Smooth muscle cell (in vitro differentiated cells): ENCODE results near the gene SKAP1. TPM values are rescaled to one million over a fixed set of nuclear protein-coding genes. Genes with fewer than 3 reads are reported as not detected.

ENCODE experiments used
- DNase-seq: peaks from one replicate; lab custom pipeline; 2025; ENCODE audit not compliant: unreplicated experiment; lab: John Stamatoyannopoulos, UW
- H2AFZ ChIP-seq: fragments of 200-600 bp; sonication (generic); 2 replicates; pipeline ENCODE4 v1.6.0; 2016; ENCODE audit warnings: antibody characterized with exemption, low read depth, mild to moderate bottlenecking
- H3F3A ChIP-seq: fragments of 200-600 bp; sonication (generic); 2 replicates; pipeline ENCODE4 v1.6.0; 2017; ENCODE audit warnings: antibody characterized with exemption, low read depth
- H3K27ac ChIP-seq: fragments of 200-600 bp; sonication (generic); 2 replicates; pipeline ENCODE4 v1.5.1; 2016; ENCODE audit warnings: low read depth, mild to moderate bottlenecking
- H3K27me3 ChIP-seq: fragments of 200-600 bp; sonication (generic); 2 replicates; pipeline ENCODE4 v1.6.1; 2016; ENCODE audit warnings: low read depth, mild to moderate bottlenecking
- H3K36me3 ChIP-seq: fragments of 200-600 bp; sonication (generic); 2 replicates; pipeline ENCODE4 v1.5.1; 2016; ENCODE audit warnings: low read depth
- H3K4me1 ChIP-seq: fragments of 200-600 bp; sonication (generic); 2 replicates; pipeline ENCODE4 v1.5.1; 2016; ENCODE audit warnings: low read depth
- H3K4me2 ChIP-seq: fragments of 200-600 bp; sonication (generic); 2 replicates; pipeline ENCODE4 v1.6.0; 2016; ENCODE audit warnings: mild to moderate bottlenecking
- H3K4me3 ChIP-seq: fragments of 200-600 bp; sonication (generic); 2 replicates; pipeline ENCODE4 v1.5.1; 2016; ENCODE audit warnings: mild to moderate bottlenecking
- H3K79me2 ChIP-seq: fragments of 200-600 bp; sonication (generic); 2 replicates; pipeline ENCODE4 v1.6.0; 2016; ENCODE audit warnings: low read depth, mild to moderate bottlenecking
- H3K9ac ChIP-seq: fragments of 200-600 bp; sonication (generic); 2 replicates; pipeline ENCODE4 v1.6.0; 2016; ENCODE audit warnings: low read depth
- H3K9me3 ChIP-seq: fragments of 200-600 bp; sonication (generic); replicated peaks from 2 replicates; pipeline ENCODE4 v1.5.1; 2016; ENCODE audit warnings: low read depth
- H4K20me1 ChIP-seq: fragments of 200-600 bp; sonication (generic); 2 replicates; pipeline ENCODE4 v1.6.0; 2016; ENCODE audit warnings: low read depth
- CTCF ChIP-seq: fragments of 200-600 bp; sonication (generic); IDR thresholded peaks from 2 replicates; pipeline ENCODE4 v1.5.1; 2017; ENCODE audit warnings: borderline replicate concordance, mild to moderate bottlenecking, antibody characterized with exemption; ENCODE audit not compliant: insufficient read depth, poor library complexity, severe bottlenecking
- WGBS: methylation state at CpG from one replicate; pipeline ENCODE4 v1.1.7; 2016; ENCODE audit warnings: low lambda C conversion rate; 5-methylcytosine and 5-hydroxymethylcytosine counted together
- polyA plus RNA-seq: library from polyadenylated mRNA; unstranded; fragments of >200 nt; fragmentation: Nextera tagmentation; extraction: Ambion mirVana; gene quantifications from 2 replicates; pipeline ENCODE4 v1.2.1, GENCODE V29; 2016
- total RNA-seq: library from RNA; depleted of rRNA; stranded (reverse); fragments of >200 nt; gene quantifications from 2 replicates; pipeline ENCODE4 v1.2.3, GENCODE V29; 2014

The SKAP1 gene
- total and polyA plus RNA-seq, 2 experiments from 2014 or later, result not detected

GRCh38 chr17:48378708-48379392 lies 51.2 kb downstream of the SKAP1 start:
- H3K4me3 ChIP-seq, result no peak overlapping the region
- no peak overlapping the region for H3K9ac ChIP-seq
- H4K20me1 ChIP-seq, result no peaks in the 10 kb centered on the region
- H3K36me3 ChIP-seq, result no peaks in the 10 kb centered on the region
- no peak overlapping the region for H3K27ac ChIP-seq
- H3K9me3 ChIP-seq, result no peaks in the 10 kb centered on the region
- H2AFZ ChIP-seq, result no peak overlapping the region
- no peaks in the 10 kb centered on the region for H3F3A ChIP-seq
- 82% methylated on average over 3 of the region's 3 CpGs for WGBS
- H3K4me1 ChIP-seq, result no peaks in the 10 kb centered on the region
- H3K27me3 ChIP-seq, result peaks cover 49% of the 10 kb centered on the region
- no peaks in the 10 kb centered on the region for H3K79me2 ChIP-seq
- no peak for DNase-seq
- no peak overlapping the region for H3K4me2 ChIP-seq
- TF ChIP-seq CTCF, result no peak

GRCh38 chr17:48378238-48378637 lies 51.8 kb downstream of the SKAP1 start:
- Histone ChIP-seq H3K27me3 (peaks cover 50% of the 10 kb centered on the region), H3K9me3 (no peaks in the 10 kb centered on the region), H3K27ac (no peak overlapping the region), H4K20me1 (no peaks in the 10 kb centered on the region), H3K79me2 (no peaks in the 10 kb centered on the region), H2AFZ (no peak overlapping the region), H3K36me3 (no peaks in the 10 kb centered on the region), H3K4me3 (no peak overlapping the region), H3K4me2 (no peak overlapping the region), H3K4me1 (no peaks in the 10 kb centered on the region), H3K9ac (no peak overlapping the region), H3F3A (no peaks in the 10 kb centered on the region)
- DNase-seq, result no peak
- no peak for TF ChIP-seq CTCF
- 74% methylated on average over 3 of the region's 3 CpGs for WGBS

GRCh38 chr17:48376682-48377325 lies 53.2 kb downstream of the SKAP1 start:
- Histone ChIP-seq H3K4me3 (no peak overlapping the region), H3K36me3 (no peaks in the 10 kb centered on the region), H2AFZ (no peak overlapping the region), H3K79me2 (no peaks in the 10 kb centered on the region), H3K27me3 (peaks cover 52% of the 10 kb centered on the region), H3K27ac (no peak overlapping the region), H3K4me2 (no peak overlapping the region), H3F3A (no peaks in the 10 kb centered on the region), H4K20me1 (no peaks in the 10 kb centered on the region), H3K9ac (no peak overlapping the region), H3K9me3 (no peaks in the 10 kb centered on the region), H3K4me1 (no peaks in the 10 kb centered on the region)
- DNase-seq, result no peak
- TF ChIP-seq CTCF, result no peak
- 86% methylated on average over 6 of the region's 6 CpGs for WGBS
